K562 (cell line): ENCODE data around the gene LYRM7. TPM values are rescaled to one million over a fixed set of nuclear protein-coding genes. Genes with fewer than 3 reads are reported as not detected.

Experiments used
- CBX3 ChIP-seq, 2 experiments: IDR thresholded peaks; 1 replicate in 1 of 2; 2 replicates in 1 of 2; pipeline ENCODE4 v1.6.1; 2012; ENCODE audit warnings: inconsistent platforms in 2 of 2, low read length in 2 of 2, borderline replicate concordance in 1 of 2, control low read depth in 1 of 2
- EHMT2 ChIP-seq: fragments of 450-650 bp; IDR thresholded peaks from 2 replicates; pipeline ENCODE4 v1.6.1; 2018; ENCODE audit warnings: antibody characterized with exemption
- HNRNPL ChIP-seq: fragments of 200-400 bp; formaldehyde crosslinking; IDR thresholded peaks from 2 replicates; pipeline ENCODE4 v1.6.1; 2017; ENCODE audit warnings: low read depth, mild to moderate bottlenecking, low read length
- MAZ ChIP-seq, 2 experiments: fragments of 450-650 bp in 1 of 2; sonication (generic) in 1 of 2; formaldehyde crosslinking; IDR thresholded peaks in 1 of 2; conservative IDR thresholded peaks in 1 of 2; 2 replicates each; pipeline versions ENCODE4 v1.4.0 to v1.5.0; 2020; ENCODE audit warnings: mild to moderate bottlenecking in 1 of 2, missing genetic modification reagents in 1 of 2
- NFIC ChIP-seq: fragments of 450-650 bp; IDR thresholded peaks from 2 replicates; pipeline ENCODE4 v1.6.1; 2017; ENCODE audit warnings: mild to moderate bottlenecking, inconsistent platforms
- RFX5 ChIP-seq: IDR thresholded peaks from 2 replicates; pipeline ENCODE4 v1.6.1; 2011; ENCODE audit warnings: low read depth, mild to moderate bottlenecking, improper control_type of control experiment, low read length
- SAP30 ChIP-seq: fragments of 200-600 bp; sonication (generic); IDR thresholded peaks from 2 replicates; pipeline ENCODE4 v1.6.1; 2012; ENCODE audit warnings: borderline replicate concordance, low read depth, mild to moderate bottlenecking, moderate library complexity, low read length, control low read depth, inconsistent platforms; ENCODE audit not compliant: insufficient read depth, poor library complexity, severe bottlenecking
- SMARCA5 ChIP-seq: fragments of 450-650 bp; IDR thresholded peaks from 2 replicates; pipeline ENCODE4 v1.6.1; 2016
- TARDBP ChIP-seq: fragments of 450-650 bp; IDR thresholded peaks from 2 replicates; pipeline ENCODE4 v1.6.1; 2016
- TEAD2 ChIP-seq: fragments of 450-650 bp; IDR thresholded peaks from 2 replicates; pipeline ENCODE4 v1.6.1; 2016; ENCODE audit warnings: missing genetic modification characterization, control low read depth, missing compliant biosample characterization
- YBX1 ChIP-seq: fragments of 450-650 bp; IDR thresholded peaks from 2 replicates; pipeline ENCODE4 v1.7.1; 2016; ENCODE audit warnings: mild to moderate bottlenecking
- ZNF239 ChIP-seq: fragments of 250-450 bp; sonication (Bioruptor Pico); IDR thresholded peaks from 2 replicates; pipeline ENCODE4 v1.4.0; 2020; ENCODE audit warnings: mild to moderate bottlenecking
- ZSCAN29 ChIP-seq: fragments of 450-650 bp; IDR thresholded peaks from 2 replicates; pipeline ENCODE4 v1.6.1; 2017
- polyA plus RNA-seq, 8 experiments: library from polyadenylated mRNA; depleted of rRNA in 4 of 8; stranded (reverse) in 5 of 8; unstranded in 3 of 8; fragments of >200 nt; fragmentation: Nextera tagmentation in 2 of 8; fragmentation: Illumina TruSeq in 1 of 8; extraction: Ambion mirVana in 2 of 8; extraction: Trizol in 1 of 8; gene quantifications; 2 replicates each; pipeline versions ENCODE4 v1.2.1 to v1.2.3, GENCODE V29; 2011 to 2014; ENCODE audit warnings: inconsistent platforms in 1 of 8, missing spikeins in 1 of 8
- total RNA-seq, 7 experiments: library from RNA; depleted of rRNA in 6 of 7; stranded (reverse); fragments of >200 nt in 6 of 7; fragmentation: Illumina TruSeq in 2 of 7; extraction: Trizol in 2 of 7; gene quantifications; 2 replicates each; pipeline versions ENCODE4 v1.2.1 to v1.2.3, GENCODE V29; 2011 to 2021; ENCODE audit warnings: low replicate concordance in 1 of 7
- TF ChIP-seq, protein P1 (sequence below): fragments of 250-450 bp; sonication (Bioruptor Pico); IDR thresholded peaks from 2 replicates; pipeline ENCODE4 v1.9.0; 2021; ENCODE audit warnings: mild to moderate bottlenecking, inconsistent platforms
- TF ChIP-seq, protein P2 (sequence below): sonication (generic); formaldehyde crosslinking; IDR thresholded peaks from 2 replicates; pipeline ENCODE4 v1.8.0; 2022; ENCODE audit warnings: mild to moderate bottlenecking, missing genetic modification reagents
- TF ChIP-seq, protein P3 (sequence below): IDR thresholded peaks from 2 replicates; pipeline ENCODE4 v1.6.1; 2014; ENCODE audit warnings: antibody characterized with exemption
- TF ChIP-seq, protein P4 (sequence below): fragments of 450-650 bp; formaldehyde crosslinking; IDR thresholded peaks from 2 replicates; pipeline ENCODE4 v1.4.0; 2020; ENCODE audit warnings: mild to moderate bottlenecking, moderate library complexity
- TF ChIP-seq, protein P5 (sequence below), 2 experiments: fragments of 450-650 bp; conservative IDR thresholded peaks; 2 replicates each; pipeline ENCODE4 v1.6.1; 2017; ENCODE audit warnings: mild to moderate bottlenecking in 2 of 2, moderate library complexity in 2 of 2

Gene LYRM7
- total and polyA plus RNA-seq, 9 of the 15 experiments (the other 6 are each of a cell fraction or from before 2014, with no cell fraction given): 16.2 to 70.1 (median 33.3) TPM

DNA sequence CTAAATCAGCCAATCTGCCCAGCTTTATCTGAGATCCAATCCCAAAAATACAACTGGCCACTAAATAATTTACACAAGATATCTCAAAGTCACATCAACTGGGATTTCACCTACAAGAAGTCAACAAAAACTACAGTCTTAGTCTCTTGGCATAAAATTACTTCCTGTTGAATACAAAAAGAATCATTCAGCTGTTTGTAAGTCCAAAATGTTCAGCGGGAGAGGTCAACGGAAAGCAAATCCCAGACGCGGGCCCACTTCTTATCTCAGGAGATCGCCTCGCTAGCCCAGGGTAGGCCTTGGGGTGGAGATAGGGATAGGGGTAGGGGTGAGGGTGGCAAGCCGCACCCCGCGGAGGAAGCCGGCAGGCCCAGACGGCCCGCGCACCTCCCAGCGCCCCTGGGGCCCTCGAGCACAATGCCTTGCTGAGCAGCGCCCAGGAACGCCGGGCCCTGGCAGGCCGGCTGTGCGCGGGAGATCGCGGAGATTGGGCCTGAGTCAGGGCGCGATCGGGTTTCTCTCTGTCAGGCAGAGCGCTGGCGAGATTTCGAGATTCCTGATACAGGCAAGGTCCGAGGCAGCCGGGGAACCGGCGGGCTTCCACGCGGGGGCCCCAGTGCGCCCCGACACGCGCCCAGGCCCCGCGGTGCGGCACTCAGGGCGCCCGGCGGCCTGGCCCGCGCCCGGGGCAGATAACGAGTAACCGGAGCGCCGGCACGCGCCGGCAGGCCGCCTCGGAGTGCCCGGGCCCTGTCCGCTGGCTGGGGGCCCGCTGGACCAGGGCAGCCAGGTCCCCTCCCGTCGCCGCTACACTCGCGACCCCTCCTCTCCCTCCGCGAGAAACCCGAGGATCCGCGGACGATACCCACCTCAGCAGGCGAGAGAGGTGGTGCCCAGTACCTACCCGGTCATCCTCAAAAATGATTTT lies 6.3 kb upstream of the LYRM7 start (continued):
- TF ChIP-seq, protein P1, sequence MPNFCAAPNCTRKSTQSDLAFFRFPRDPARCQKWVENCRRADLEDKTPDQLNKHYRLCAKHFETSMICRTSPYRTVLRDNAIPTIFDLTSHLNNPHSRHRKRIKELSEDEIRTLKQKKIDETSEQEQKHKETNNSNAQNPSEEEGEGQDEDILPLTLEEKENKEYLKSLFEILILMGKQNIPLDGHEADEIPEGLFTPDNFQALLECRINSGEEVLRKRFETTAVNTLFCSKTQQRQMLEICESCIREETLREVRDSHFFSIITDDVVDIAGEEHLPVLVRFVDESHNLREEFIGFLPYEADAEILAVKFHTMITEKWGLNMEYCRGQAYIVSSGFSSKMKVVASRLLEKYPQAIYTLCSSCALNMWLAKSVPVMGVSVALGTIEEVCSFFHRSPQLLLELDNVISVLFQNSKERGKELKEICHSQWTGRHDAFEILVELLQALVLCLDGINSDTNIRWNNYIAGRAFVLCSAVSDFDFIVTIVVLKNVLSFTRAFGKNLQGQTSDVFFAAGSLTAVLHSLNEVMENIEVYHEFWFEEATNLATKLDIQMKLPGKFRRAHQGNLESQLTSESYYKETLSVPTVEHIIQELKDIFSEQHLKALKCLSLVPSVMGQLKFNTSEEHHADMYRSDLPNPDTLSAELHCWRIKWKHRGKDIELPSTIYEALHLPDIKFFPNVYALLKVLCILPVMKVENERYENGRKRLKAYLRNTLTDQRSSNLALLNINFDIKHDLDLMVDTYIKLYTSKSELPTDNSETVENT: peak; percentile 35; the same call in 1 of the 2 replicates
- TF ChIP-seq EHMT2 (no peak), CBX3 (IDR thresholded peaks at IDR 0.05; ENCODE audit: borderline replicate concordance in 1 of 2, low read length in 2 of 2) (no peak), SMARCA5 (no peak), HNRNPL (peak; percentile 98), ZSCAN29 (0 out of 2 replicates have a peak, but pooled peaks have one; percentile 49), TARDBP (peak; percentile 44; the same call in 1 of the 2 replicates), TEAD2 (tag) (no peak), ZNF239 (CRISPR knock-in tag) (no peak), YBX1 (no peak), SAP30 (peak; percentile 37), NFIC (peak; percentile 15), MAZ (CRISPR knock-in tag; conservative IDR thresholded peaks at IDR 0.05 in 1 of 2, IDR thresholded peaks at IDR 0.05 in 1 of 2) (peak; percentile 48 to 65; a peak in 2 of 4 replicates), RFX5 (no peak)
- TF ChIP-seq, protein P2, sequence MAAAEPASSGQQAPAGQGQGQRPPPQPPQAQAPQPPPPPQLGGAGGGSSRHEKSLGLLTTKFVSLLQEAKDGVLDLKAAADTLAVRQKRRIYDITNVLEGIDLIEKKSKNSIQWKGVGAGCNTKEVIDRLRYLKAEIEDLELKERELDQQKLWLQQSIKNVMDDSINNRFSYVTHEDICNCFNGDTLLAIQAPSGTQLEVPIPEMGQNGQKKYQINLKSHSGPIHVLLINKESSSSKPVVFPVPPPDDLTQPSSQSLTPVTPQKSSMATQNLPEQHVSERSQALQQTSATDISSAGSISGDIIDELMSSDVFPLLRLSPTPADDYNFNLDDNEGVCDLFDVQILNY (CRISPR knock-in tag): peak; percentile 83; the same call in 1 of the 2 replicates
- TF ChIP-seq, protein P3, sequence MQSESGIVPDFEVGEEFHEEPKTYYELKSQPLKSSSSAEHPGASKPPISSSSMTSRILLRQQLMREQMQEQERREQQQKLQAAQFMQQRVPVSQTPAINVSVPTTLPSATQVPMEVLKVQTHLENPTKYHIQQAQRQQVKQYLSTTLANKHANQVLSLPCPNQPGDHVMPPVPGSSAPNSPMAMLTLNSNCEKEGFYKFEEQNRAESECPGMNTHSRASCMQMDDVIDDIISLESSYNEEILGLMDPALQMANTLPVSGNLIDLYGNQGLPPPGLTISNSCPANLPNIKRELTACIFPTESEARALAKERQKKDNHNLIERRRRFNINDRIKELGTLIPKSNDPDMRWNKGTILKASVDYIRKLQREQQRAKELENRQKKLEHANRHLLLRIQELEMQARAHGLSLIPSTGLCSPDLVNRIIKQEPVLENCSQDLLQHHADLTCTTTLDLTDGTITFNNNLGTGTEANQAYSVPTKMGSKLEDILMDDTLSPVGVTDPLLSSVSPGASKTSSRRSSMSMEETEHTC: no peak
- TF ChIP-seq, protein P4, sequence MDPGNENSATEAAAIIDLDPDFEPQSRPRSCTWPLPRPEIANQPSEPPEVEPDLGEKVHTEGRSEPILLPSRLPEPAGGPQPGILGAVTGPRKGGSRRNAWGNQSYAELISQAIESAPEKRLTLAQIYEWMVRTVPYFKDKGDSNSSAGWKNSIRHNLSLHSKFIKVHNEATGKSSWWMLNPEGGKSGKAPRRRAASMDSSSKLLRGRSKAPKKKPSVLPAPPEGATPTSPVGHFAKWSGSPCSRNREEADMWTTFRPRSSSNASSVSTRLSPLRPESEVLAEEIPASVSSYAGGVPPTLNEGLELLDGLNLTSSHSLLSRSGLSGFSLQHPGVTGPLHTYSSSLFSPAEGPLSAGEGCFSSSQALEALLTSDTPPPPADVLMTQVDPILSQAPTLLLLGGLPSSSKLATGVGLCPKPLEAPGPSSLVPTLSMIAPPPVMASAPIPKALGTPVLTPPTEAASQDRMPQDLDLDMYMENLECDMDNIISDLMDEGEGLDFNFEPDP: no peak
- TF ChIP-seq, protein P5, sequence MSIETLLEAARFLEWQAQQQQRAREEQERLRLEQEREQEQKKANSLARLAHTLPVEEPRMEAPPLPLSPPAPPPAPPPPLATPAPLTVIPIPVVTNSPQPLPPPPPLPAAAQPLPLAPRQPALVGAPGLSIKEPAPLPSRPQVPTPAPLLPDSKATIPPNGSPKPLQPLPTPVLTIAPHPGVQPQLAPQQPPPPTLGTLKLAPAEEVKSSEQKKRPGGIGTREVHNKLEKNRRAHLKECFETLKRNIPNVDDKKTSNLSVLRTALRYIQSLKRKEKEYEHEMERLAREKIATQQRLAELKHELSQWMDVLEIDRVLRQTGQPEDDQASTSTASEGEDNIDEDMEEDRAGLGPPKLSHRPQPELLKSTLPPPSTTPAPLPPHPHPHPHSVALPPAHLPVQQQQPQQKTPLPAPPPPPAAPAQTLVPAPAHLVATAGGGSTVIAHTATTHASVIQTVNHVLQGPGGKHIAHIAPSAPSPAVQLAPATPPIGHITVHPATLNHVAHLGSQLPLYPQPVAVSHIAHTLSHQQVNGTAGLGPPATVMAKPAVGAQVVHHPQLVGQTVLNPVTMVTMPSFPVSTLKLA (conservative IDR thresholded peaks at IDR 0.05): no peak
